B cell (primary cell): ENCODE results near the gene KLHL36. TPM values are rescaled to one million over a fixed set of nuclear protein-coding genes. Genes with fewer than 3 reads are reported as not detected.

Experiments used
- ATAC-seq: fragments of 200-7000 bp; cut with Tn5 transposase; one replicate; pipeline ENCODE4 v1.10.0; 2021; ENCODE audit warnings: low read depth, mild to moderate bottlenecking, moderate number of reproducible peaks, moderate library complexity
- CTCF ChIA-PET: fragments of 350-600 bp; sonication (Branson Sonifier 250); formaldehyde crosslinking; loops from one replicate; lab custom pipeline; 2021; ENCODE audit warnings: antibody characterized with exemption, inconsistent platforms; lab: Charles Lee
- POLR2A ChIA-PET: fragments of 350-600 bp; sonication (Branson Sonifier 250); formaldehyde crosslinking; loops from one replicate; lab custom pipeline; 2021; ENCODE audit warnings: antibody characterized with exemption; lab: Charles Lee
- DNase-seq: peaks from one replicate; pipeline ENCODE4 v3.0.0; 2013
- H2AFZ ChIP-seq: 2 replicates; pipeline ENCODE4 v1.6.1; 2012; ENCODE audit warnings: mild to moderate bottlenecking, low read depth, low read length; ENCODE audit not compliant: insufficient read depth, poor library complexity, severe bottlenecking
- H3K27ac ChIP-seq, 2 donors: 1 replicate in 1 of 2; 2 replicates in 1 of 2; pipeline ENCODE4 v1.5.1; 2012 to 2013; ENCODE audit warnings: low read length in 2 of 2, mild to moderate bottlenecking in 2 of 2, moderate library complexity in 1 of 2
- H3K27me3 ChIP-seq, 4 experiments: fragments of 200-600 bp in 1 of 4; sonication (generic) in 1 of 4; replicated peaks in 1 of 4; 1 replicate in 2 of 4; 2 replicates in 2 of 4; pipeline versions ENCODE4 v1.6.1 to v1.7.0; 2013 to 2016; ENCODE audit warnings: low read length in 3 of 4, mild to moderate bottlenecking in 2 of 4, mixed read lengths in 1 of 4, moderate library complexity in 1 of 4; ENCODE audit not compliant: insufficient read depth in 4 of 4, control insufficient read depth in 3 of 4; ENCODE audit errors: control extremely low read depth in 1 of 4
- H3K36me3 ChIP-seq, 2 experiments: replicated peaks in 1 of 2; 1 replicate in 1 of 2; 2 replicates in 1 of 2; pipeline versions ENCODE4 v1.6.1 to v1.7.1; 2013; ENCODE audit warnings: low read length in 1 of 2; ENCODE audit not compliant: insufficient read depth in 2 of 2, control insufficient read depth in 1 of 2; ENCODE audit errors: control extremely low read depth in 1 of 2, extremely low read depth in 1 of 2
- H3K4me1 ChIP-seq, 2 donors: fragments of 200-600 bp in 1 of 2; sonication (generic) in 1 of 2; 1 replicate in 1 of 2; 2 replicates in 1 of 2; pipeline versions ENCODE4 v1.5.1 to v1.6.1; 2013 to 2017; ENCODE audit warnings: low read length in 2 of 2; ENCODE audit not compliant: control insufficient read depth in 2 of 2, insufficient read depth in 2 of 2
- H3K4me2 ChIP-seq: replicated peaks from 2 replicates; pipeline ENCODE3; 2012; ENCODE audit warnings: mild to moderate bottlenecking, low read depth, low read length; ENCODE audit not compliant: poor library complexity, severe bottlenecking
- H3K4me3 ChIP-seq, 5 experiments: fragments of 200-600 bp in 1 of 5; sonication (generic) in 1 of 5; 1 replicate in 3 of 5; 2 replicates in 2 of 5; pipeline versions ENCODE4 v1.5.1 to v1.7.0; 2011 to 2016; ENCODE audit warnings: low read length in 4 of 5, mild to moderate bottlenecking in 4 of 5, low read depth in 2 of 5, control low read depth in 1 of 5, moderate library complexity in 1 of 5; ENCODE audit not compliant: insufficient read depth in 1 of 5; ENCODE audit errors: control extremely low read depth in 1 of 5, extremely low read depth in 1 of 5
- H3K79me2 ChIP-seq: fragments of 200-600 bp; sonication (generic); one replicate; pipeline ENCODE4 v1.6.0; 2016; ENCODE audit warnings: low read length; ENCODE audit not compliant: control insufficient read depth, insufficient read depth
- H3K9ac ChIP-seq: fragments of 200-600 bp; sonication (generic); 2 replicates; pipeline ENCODE4 v1.6.1; 2017; ENCODE audit warnings: mild to moderate bottlenecking, low read length, moderate library complexity
- H3K9me3 ChIP-seq, 3 donors: one replicate each; pipeline versions ENCODE4 v1.6.1 to v1.7.1; 2013; ENCODE audit warnings: low read length in 2 of 3; ENCODE audit not compliant: control insufficient read depth in 2 of 3, insufficient read depth in 1 of 3; ENCODE audit errors: control extremely low read depth in 1 of 3
- H4K20me1 ChIP-seq: 2 replicates; pipeline ENCODE4 v1.6.0; 2012; ENCODE audit warnings: mild to moderate bottlenecking, low read length; ENCODE audit not compliant: insufficient read depth, control insufficient read depth, poor library complexity, severe bottlenecking
- H3K27ac Mint-ChIP-seq: one replicate; pipeline ENCODE4 v1.8.0; 2021; ENCODE audit warnings: mixed read lengths
- H3K27me3 Mint-ChIP-seq: one replicate; pipeline ENCODE4 v1.8.0; 2021; ENCODE audit warnings: mixed read lengths
- H3K4me1 Mint-ChIP-seq: one replicate; pipeline ENCODE4 v1.8.0; 2021; ENCODE audit warnings: mixed read lengths
- H3K4me3 Mint-ChIP-seq: one replicate; pipeline ENCODE4 v1.8.0; 2021; ENCODE audit warnings: mixed read lengths
- H3K9me3 Mint-ChIP-seq: one replicate; pipeline ENCODE4 v1.8.0; 2022; ENCODE audit warnings: mixed read lengths; ENCODE audit not compliant: insufficient read depth
- EZH2 ChIP-seq: IDR thresholded peaks from 2 replicates; pipeline ENCODE4 v1.6.1; 2012; ENCODE audit warnings: borderline replicate concordance, low read depth, mild to moderate bottlenecking, moderate library complexity, low read length; ENCODE audit not compliant: insufficient read depth, poor library complexity, severe bottlenecking
- WGBS: methylation state at CpG from one replicate; pipeline ENCODE4 v1.1.5; 2013; ENCODE audit warnings: missing lambda C conversion rate; ENCODE audit not compliant: insufficient coverage; 5-methylcytosine and 5-hydroxymethylcytosine counted together
- intact Hi-C: fragments of 100-400 bp; cut with micrococcal nuclease; formaldehyde crosslinking; loops from one replicate; pipeline ENCODE4 v1.10.0; 2022
- polyA plus RNA-seq: library from polyadenylated mRNA; depleted of rRNA; stranded (reverse); fragments of >200 nt; gene quantifications from 2 replicates; pipeline ENCODE4 v1.2.3, GENCODE V29; 2012
- total RNA-seq, 2 donors: library from RNA; stranded (reverse); fragments of 120-200 nt in 1 of 2; gene quantifications; 1 replicate in 1 of 2; 2 replicates in 1 of 2; pipeline versions ENCODE4 v1.2.3 to v1.2.4, GENCODE V29; 2013 to 2022
- TF ChIP-seq, protein P1 (sequence below): fragments of 200-600 bp; IDR thresholded peaks from one replicate; pipeline ENCODE4 v1.8.0; 2022; ENCODE audit warnings: antibody characterized with exemption, mild to moderate bottlenecking

The KLHL36 gene
- total and polyA plus RNA-seq, 2 donors (not counting 1 experiment from before 2014, with no cell fraction given) = 90.3 to 135 TPM

DNA sequence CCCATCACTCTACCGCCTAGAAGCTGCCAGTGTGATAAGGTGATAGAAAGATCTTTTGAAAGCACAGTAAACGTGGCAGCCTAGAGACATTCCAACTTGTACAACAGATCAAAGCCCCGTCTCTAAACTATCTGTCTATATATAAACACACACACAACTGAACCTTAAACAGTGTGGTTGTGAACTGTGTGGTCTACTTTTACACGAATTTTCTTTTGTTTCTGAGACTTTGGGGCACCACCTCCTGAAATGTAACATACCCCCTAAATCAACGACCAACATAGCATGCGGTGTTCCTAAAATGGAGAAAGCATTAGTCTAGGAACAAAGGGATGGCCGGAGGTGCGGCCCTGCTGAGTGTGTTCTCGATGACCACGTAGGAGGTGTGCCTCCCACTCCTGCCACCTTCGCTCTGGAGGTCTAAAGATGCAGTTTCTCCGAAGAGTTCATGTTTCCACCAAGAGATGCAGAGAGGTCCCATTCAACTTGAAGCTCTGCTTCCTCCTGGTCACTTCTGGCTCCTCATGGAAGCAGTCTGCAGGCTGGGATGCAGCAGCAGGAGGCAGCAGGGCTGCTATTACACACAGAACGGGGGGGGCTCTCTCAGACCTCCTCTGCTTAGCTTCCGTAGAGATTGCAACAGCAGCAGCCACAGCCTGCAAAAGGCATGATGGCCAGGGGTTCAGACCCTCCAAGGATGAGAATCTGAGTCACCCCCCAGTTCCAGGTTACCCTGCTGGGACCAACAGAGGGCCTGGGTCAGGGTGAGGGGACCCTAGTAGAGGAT is 28.9 kb downstream of the KLHL36 start:
- no peaks in the 10 kb centered on the region for H3K9me3 Mint-ChIP-seq
- Histone ChIP-seq H3K9ac (no peak overlapping the region), H3K4me1 (peaks cover 0 to 13% of the 10 kb centered on the region in 2 donors), H3K4me2 (no peak overlapping the region), H3K9me3 (no peaks in the 10 kb centered on the region), H4K20me1 (no peaks in the 10 kb centered on the region), H3K27me3 (peaks cover 0 to 4% (median under 1%) of the 10 kb centered on the region in 4 experiments), H2AFZ (no peak overlapping the region), H3K79me2 (no peaks in the 10 kb centered on the region), H3K27ac (no peak overlapping the region), H3K4me3 (no peak overlapping the region), H3K36me3 (no peaks in the 10 kb centered on the region)
- peaks cover 7% of the 10 kb centered on the region for H3K4me1 Mint-ChIP-seq
- no peak overlapping the region for H3K4me3 Mint-ChIP-seq
- POLR2A ChIA-PET = no interaction called here
- no peak for ATAC-seq
- no peak for DNase-seq
- CTCF ChIA-PET = interaction anchor here (1.0 kb wide), 1 partner anchor 49 kb away, joined by 3 read pairs; no protein-coding TSS in a partner anchor
- no peak overlapping the region for H3K27ac Mint-ChIP-seq
- 90% methylated on average over 10 of the region's 14 CpGs for WGBS
- TF ChIP-seq, protein P1, sequence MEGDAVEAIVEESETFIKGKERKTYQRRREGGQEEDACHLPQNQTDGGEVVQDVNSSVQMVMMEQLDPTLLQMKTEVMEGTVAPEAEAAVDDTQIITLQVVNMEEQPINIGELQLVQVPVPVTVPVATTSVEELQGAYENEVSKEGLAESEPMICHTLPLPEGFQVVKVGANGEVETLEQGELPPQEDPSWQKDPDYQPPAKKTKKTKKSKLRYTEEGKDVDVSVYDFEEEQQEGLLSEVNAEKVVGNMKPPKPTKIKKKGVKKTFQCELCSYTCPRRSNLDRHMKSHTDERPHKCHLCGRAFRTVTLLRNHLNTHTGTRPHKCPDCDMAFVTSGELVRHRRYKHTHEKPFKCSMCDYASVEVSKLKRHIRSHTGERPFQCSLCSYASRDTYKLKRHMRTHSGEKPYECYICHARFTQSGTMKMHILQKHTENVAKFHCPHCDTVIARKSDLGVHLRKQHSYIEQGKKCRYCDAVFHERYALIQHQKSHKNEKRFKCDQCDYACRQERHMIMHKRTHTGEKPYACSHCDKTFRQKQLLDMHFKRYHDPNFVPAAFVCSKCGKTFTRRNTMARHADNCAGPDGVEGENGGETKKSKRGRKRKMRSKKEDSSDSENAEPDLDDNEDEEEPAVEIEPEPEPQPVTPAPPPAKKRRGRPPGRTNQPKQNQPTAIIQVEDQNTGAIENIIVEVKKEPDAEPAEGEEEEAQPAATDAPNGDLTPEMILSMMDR = no peak
- TF ChIP-seq EZH2 = no peak
- intact Hi-C loops = no loop called here
- peaks cover 18% of the 10 kb centered on the region for H3K27me3 Mint-ChIP-seq

GRCh38 chr16:84677849-84678248 is 29.5 kb downstream of the KLHL36 start:
- POLR2A ChIA-PET = no interaction called here
- H3K27me3 ChIP-seq = peaks cover 0 to 4% (median under 1%) of the 10 kb centered on the region in 4 experiments
- no peak overlapping the region for H2AFZ ChIP-seq
- H3K79me2 ChIP-seq = no peaks in the 10 kb centered on the region
- no peaks in the 10 kb centered on the region for H3K9me3 ChIP-seq
- 92% methylated on average over 4 of the region's 10 CpGs for WGBS
- Mint-ChIP-seq H3K27ac (no peak overlapping the region), H3K4me1 (peaks cover 4% of the 10 kb centered on the region), H3K4me3 (no peak overlapping the region), H3K9me3 (no peaks in the 10 kb centered on the region), H3K27me3 (peaks cover 18% of the 10 kb centered on the region)
- H3K4me1 ChIP-seq = peaks cover 0 to 9% of the 10 kb centered on the region in 2 donors
- H3K4me3 ChIP-seq = no peak overlapping the region
- no peak for DNase-seq
- no peak overlapping the region for H3K4me2 ChIP-seq
- ATAC-seq = no peak
- intact Hi-C loops = no loop called here
- H3K36me3 ChIP-seq = no peaks in the 10 kb centered on the region
- no peak overlapping the region for H3K9ac ChIP-seq
- no peaks in the 10 kb centered on the region for H4K20me1 ChIP-seq
- CTCF ChIA-PET = interaction anchor here (1.0 kb wide), 1 partner anchor 48 kb away, joined by 3 read pairs; no protein-coding TSS in a partner anchor
- TF ChIP-seq EZH2 = no peak
- TF ChIP-seq, protein P1 = no peak
- no peak overlapping the region for H3K27ac ChIP-seq
